NCI-H82 (cell line): ENCODE data around the gene CYB5R4.
"Not testable (repeated sequence)": the region's sequence is repeated elsewhere in the genome, so short reads cannot be mapped to it uniquely, and the experiment has no call there.

Source experiments
- DNase-seq: peaks from one replicate; lab custom pipeline; 2025; lab: John Stamatoyannopoulos, UW

The CYB5R4 gene

GRCh38 chr6:83867043-83867442, 7.6 kb downstream of the CYB5R4 start:
- no peak for DNase-seq

GRCh38 chr6:83867527-83868161, 8.2 kb downstream of the CYB5R4 start:
- DNase-seq = peak; percentile 20

GRCh38 chr6:83868639-83869038, 9.2 kb downstream of the CYB5R4 start:
- DNase-seq = no peak

GRCh38 chr6:83870649-83871048, 11.2 kb downstream of the CYB5R4 start:
- DNase-seq = no peak

GRCh38 chr6:83872386-83873118, 13.1 kb downstream of the CYB5R4 start:
- DNase-seq = no peak

GRCh38 chr6:83873869-83874268, 14.4 kb downstream of the CYB5R4 start:
- DNase-seq = no peak

GRCh38 chr6:83875843-83876242, 16.4 kb downstream of the CYB5R4 start:
- no peak for DNase-seq

GRCh38 chr6:83878902-83879644, 19.6 kb downstream of the CYB5R4 start:
- DNase-seq = no peak

GRCh38 chr6:83879746-83880145, 20.3 kb downstream of the CYB5R4 start:
- no peak for DNase-seq

- no peak for DNase-seq
Observed at GRCh38 chr6:83883240-83883639, 23.8 kb downstream of the CYB5R4 start.

- DNase-seq = peak; percentile 53
Observed at GRCh38 chr6:83884523-83884922, 25.0 kb downstream of the CYB5R4 start.

- DNase-seq = no peak
Observed at GRCh38 chr6:83885984-83886383, 26.5 kb downstream of the CYB5R4 start.

- DNase-seq = no peak
Observed at GRCh38 chr6:83889621-83890020, 30.1 kb downstream of the CYB5R4 start.

GRCh38 chr6:83890520-83890919, 31.0 kb downstream of the CYB5R4 start:
- no peak for DNase-seq

- DNase-seq = no peak
Observed at GRCh38 chr6:83891586-83891985, 32.1 kb downstream of the CYB5R4 start.

- DNase-seq = no peak
Observed at GRCh38 chr6:83893024-83893423, 33.5 kb downstream of the CYB5R4 start.

- not testable (repeated sequence) for DNase-seq
Observed at GRCh38 chr6:83897094-83897493, 37.6 kb downstream of the CYB5R4 start.

GRCh38 chr6:83901624-83902023, 42.1 kb downstream of the CYB5R4 start:
- no peak for DNase-seq

GRCh38 chr6:83904395-83904794, 44.9 kb downstream of the CYB5R4 start:
- DNase-seq = no peak

- DNase-seq = no peak
Observed at GRCh38 chr6:83905648-83906047, 46.2 kb downstream of the CYB5R4 start.

- DNase-seq = not testable (repeated sequence)
Observed at GRCh38 chr6:83907623-83908390, 48.3 kb downstream of the CYB5R4 start.

- no peak for DNase-seq
Observed at GRCh38 chr6:83908813-83909212, 49.3 kb downstream of the CYB5R4 start.
